H9 (cell line): Measurements from ENCODE around the gene ARNT2. TPM values are rescaled to one million over a fixed set of nuclear protein-coding genes. Genes with fewer than 3 reads are reported as not detected.

ENCODE experiments used
- DNase-seq: peaks from one replicate; pipeline ENCODE4 v3.0.0-alpha.2; 2017
- H2AFZ ChIP-seq: one replicate; pipeline ENCODE4 v1.6.1; 2013; ENCODE audit warnings: mild to moderate bottlenecking, low read length, control low read depth, moderate library complexity
- H2AK5ac ChIP-seq: 2 replicates; pipeline ENCODE4 v1.6.1; 2013; ENCODE audit warnings: low read length, control low read depth, mixed read lengths; ENCODE audit not compliant: insufficient read length
- H2BK120ac ChIP-seq: one replicate; pipeline ENCODE4 v1.6.1; 2013; ENCODE audit warnings: low read depth, mild to moderate bottlenecking, low read length, control low read depth, inconsistent platforms; ENCODE audit not compliant: poor library complexity, severe bottlenecking
- H2BK12ac ChIP-seq: 2 replicates; pipeline ENCODE4 v1.6.1; 2013; ENCODE audit warnings: low read length, control low read depth, mixed read lengths, low read depth; ENCODE audit not compliant: insufficient read length
- H2BK15ac ChIP-seq: 2 replicates; pipeline ENCODE4 v1.6.1; 2013; ENCODE audit warnings: low read depth, low read length, control low read depth
- H2BK20ac ChIP-seq: one replicate; pipeline ENCODE4 v1.6.1; 2013; ENCODE audit warnings: low read depth, mild to moderate bottlenecking, low read length, control low read depth, inconsistent platforms; ENCODE audit not compliant: poor library complexity, severe bottlenecking
- H2BK5ac ChIP-seq: 2 replicates; pipeline ENCODE4 v1.6.1; 2013; ENCODE audit warnings: low read length, control low read depth, mixed read lengths; ENCODE audit not compliant: insufficient read length
- H3K14ac ChIP-seq: 2 replicates; pipeline ENCODE4 v1.6.1; 2013; ENCODE audit warnings: low read length, control low read depth; ENCODE audit not compliant: insufficient read depth
- H3K18ac ChIP-seq: 2 replicates; pipeline ENCODE4 v1.6.1; 2013; ENCODE audit warnings: low read depth, mild to moderate bottlenecking, mixed read lengths, low read length, control low read depth; ENCODE audit not compliant: insufficient read length
- H3K23ac ChIP-seq: 2 replicates; pipeline ENCODE4 v1.6.1; 2013; ENCODE audit warnings: low read length, control low read depth, mixed read lengths, low read depth; ENCODE audit not compliant: insufficient read length
- H3K23me2 ChIP-seq: 2 replicates; pipeline ENCODE4 v1.6.1; 2013; ENCODE audit warnings: low read depth, mild to moderate bottlenecking, mixed read lengths, low read length, control low read depth; ENCODE audit not compliant: insufficient read length, poor library complexity, severe bottlenecking
- H3K27ac ChIP-seq: 2 replicates; pipeline ENCODE4 v1.5.1; 2013; ENCODE audit warnings: low read length, control low read depth, mixed read lengths, low read depth; ENCODE audit not compliant: insufficient read length
- H3K27me3 ChIP-seq: 2 replicates; pipeline ENCODE4 v1.6.1; 2013; ENCODE audit warnings: low read length, control low read depth, inconsistent platforms; ENCODE audit not compliant: insufficient read depth
- H3K4ac ChIP-seq: 2 replicates; pipeline ENCODE4 v1.6.1; 2013; ENCODE audit warnings: low read depth, mild to moderate bottlenecking, control low read depth, inconsistent platforms, low read length, moderate library complexity
- H3K4me1 ChIP-seq: 2 replicates; pipeline ENCODE4 v1.6.1; 2013; ENCODE audit warnings: low read length, control low read depth, inconsistent platforms; ENCODE audit not compliant: insufficient read depth
- H3K4me2 ChIP-seq: 2 replicates; pipeline ENCODE4 v1.6.1; 2013; ENCODE audit warnings: low read length, control low read depth, mixed read lengths; ENCODE audit not compliant: insufficient read length, insufficient read depth
- H3K56ac ChIP-seq: 2 replicates; pipeline ENCODE4 v1.6.1; 2013; ENCODE audit warnings: low read depth, mild to moderate bottlenecking, mixed read lengths, low read length, control low read depth; ENCODE audit not compliant: insufficient read length
- H3K79me1 ChIP-seq: 2 replicates; pipeline ENCODE4 v1.6.1; 2013; ENCODE audit warnings: low read depth, mild to moderate bottlenecking, moderate library complexity, low read length, control low read depth, inconsistent platforms; ENCODE audit not compliant: insufficient read depth, poor library complexity, severe bottlenecking
- H3K79me2 ChIP-seq: 2 replicates; pipeline ENCODE4 v1.6.1; 2013; ENCODE audit warnings: low read length, control low read depth, inconsistent platforms; ENCODE audit not compliant: insufficient read depth
- H3K9ac ChIP-seq: 2 replicates; pipeline ENCODE4 v1.6.1; 2013; ENCODE audit warnings: low read length, control low read depth, mixed read lengths; ENCODE audit not compliant: insufficient read length; ENCODE audit errors: extremely low read depth
- H3K9me3 ChIP-seq: one replicate; pipeline ENCODE4 v1.6.1; 2013; ENCODE audit warnings: low read depth, low read length, inconsistent platforms; ENCODE audit not compliant: control insufficient read depth
- H3T11ph ChIP-seq: one replicate; pipeline ENCODE4 v1.6.1; 2013; ENCODE audit warnings: mild to moderate bottlenecking, low read length, control low read depth, inconsistent platforms
- H4K20me1 ChIP-seq: one replicate; pipeline ENCODE4 v1.6.1; 2013; ENCODE audit not compliant: control insufficient read depth, insufficient read length, insufficient read depth
- H4K5ac ChIP-seq: 2 replicates; pipeline ENCODE4 v1.6.1; 2013; ENCODE audit warnings: low read depth, mild to moderate bottlenecking, mixed read lengths, low read length, control low read depth; ENCODE audit not compliant: insufficient read length
- H4K8ac ChIP-seq: replicated peaks from 2 replicates; pipeline ENCODE4 v1.6.1; 2013; ENCODE audit warnings: low read length, control low read depth, mixed read lengths, low read depth; ENCODE audit not compliant: insufficient read length
- H4K91ac ChIP-seq: 2 replicates; pipeline ENCODE4 v1.6.1; 2013; ENCODE audit warnings: low read depth, mild to moderate bottlenecking, moderate library complexity, mixed read lengths, low read length, control low read depth; ENCODE audit not compliant: insufficient read length
- H3K27ac Mint-ChIP-seq, 3 experiments: 2 replicates in 2 of 3; 3 replicates in 1 of 3; pipeline ENCODE4 v1.8.0; 2020 to 2021; ENCODE audit warnings: mixed read lengths in 3 of 3, mild to moderate bottlenecking in 1 of 3, moderate library complexity in 1 of 3
- H3K27me3 Mint-ChIP-seq: 2 replicates; pipeline ENCODE4 v1.8.0; 2021; ENCODE audit warnings: low read depth, mild to moderate bottlenecking, moderate library complexity, mixed read lengths
- H3K36me3 Mint-ChIP-seq, 3 experiments: 2 replicates in 2 of 3; 3 replicates in 1 of 3; pipeline ENCODE4 v1.8.0; 2020 to 2021; ENCODE audit warnings: low read depth in 3 of 3, mixed read lengths in 3 of 3; ENCODE audit not compliant: insufficient read depth in 1 of 3
- H3K4me1 Mint-ChIP-seq, 2 experiments: 2 replicates each; pipeline ENCODE4 v1.8.0; 2020; ENCODE audit warnings: mixed read lengths in 2 of 2
- H3K4me3 Mint-ChIP-seq, 2 experiments: 2 replicates in 1 of 2; 3 replicates in 1 of 2; pipeline ENCODE4 v1.8.0; 2020 to 2021; ENCODE audit warnings: mild to moderate bottlenecking in 2 of 2, mixed read lengths in 2 of 2, moderate library complexity in 1 of 2
- H3K9me3 Mint-ChIP-seq, 2 experiments: 2 replicates in 1 of 2; 3 replicates in 1 of 2; pipeline ENCODE4 v1.8.0; 2020; ENCODE audit warnings: mild to moderate bottlenecking in 2 of 2, mixed read lengths in 2 of 2, moderate library complexity in 1 of 2
- CTCF ChIP-seq: fragments of 200-600 bp; sonication (generic); conservative IDR thresholded peaks from 3 replicates; pipeline ENCODE4 v1.8.0; 2021; ENCODE audit warnings: antibody characterized with exemption, mild to moderate bottlenecking
- WGBS: extraction: QIAGEN DNeasy Blood & Tissue Kit; methylation state at CpG from one replicate; pipeline ENCODE4 v1.1.7; 2013; ENCODE audit warnings: missing lambda C conversion rate, low lambda C conversion rate, mixed read lengths; ENCODE audit not compliant: insufficient read length; ENCODE audit errors: extremely low coverage; 5-methylcytosine and 5-hydroxymethylcytosine counted together
- total RNA-seq: library from RNA; stranded (reverse); gene quantifications from 2 replicates; pipeline ENCODE4 v1.2.1, GENCODE V29; 2021

The ARNT2 gene
- total RNA-seq, 1 experiment from 2014 or later: 10.5 TPM

- no peaks in the 10 kb centered on the region for H3K79me2 ChIP-seq
- H3K9me3 Mint-ChIP-seq: no peaks in the 10 kb centered on the region
- no peak overlapping the region for H2BK5ac ChIP-seq
- H4K5ac ChIP-seq: no peak overlapping the region
- no peak for DNase-seq
- no peak overlapping the region for H3K9ac ChIP-seq
- no peak overlapping the region for H3K18ac ChIP-seq
- no CpG with 5 or more reads among the region's 5 CpGs for WGBS
- H3K79me1 ChIP-seq: no peaks in the 10 kb centered on the region
- no peak overlapping the region for H2BK20ac ChIP-seq
- H3K27ac Mint-ChIP-seq: no peak overlapping the region
- H3K56ac ChIP-seq: no peak overlapping the region
- no peaks in the 10 kb centered on the region; the same call in 1 of the 2 replicates for H3K4me1 ChIP-seq
- no peak overlapping the region for H2BK12ac ChIP-seq
- H3K27me3 Mint-ChIP-seq: peaks cover 4% of the 10 kb centered on the region
- no peaks in the 10 kb centered on the region for H3K27me3 ChIP-seq
- H4K91ac ChIP-seq: no peak overlapping the region
- no peak overlapping the region for H2AFZ ChIP-seq
- peaks cover 5 to 8% (median 8%) of the 10 kb centered on the region in 3 experiments for H3K36me3 Mint-ChIP-seq
- H3K4me1 Mint-ChIP-seq: peaks cover 18 to 24% of the 10 kb centered on the region in 2 experiments
- H3K4me3 Mint-ChIP-seq: no peak overlapping the region
- no peak overlapping the region for H3K4ac ChIP-seq
- no peak overlapping the region for H3K27ac ChIP-seq
- H3T11ph ChIP-seq: no peak overlapping the region
- H3K4me2 ChIP-seq: no peak overlapping the region
- no peak for TF ChIP-seq CTCF
- no peak overlapping the region for H2BK120ac ChIP-seq
- H3K23ac ChIP-seq: no peak overlapping the region
- no peak overlapping the region for H2AK5ac ChIP-seq
- no peaks in the 10 kb centered on the region for H3K23me2 ChIP-seq
- H3K9me3 ChIP-seq: no peaks in the 10 kb centered on the region
- H3K14ac ChIP-seq: no peak overlapping the region
- H4K8ac ChIP-seq: no peak overlapping the region
- no peaks in the 10 kb centered on the region for H4K20me1 ChIP-seq
- H2BK15ac ChIP-seq: no peak overlapping the region
Measured at GRCh38 chr15:80465626-80466005, 61.4 kb downstream of the ARNT2 start.
